ENCODE results near the gene OSBPL2. TPM values are rescaled to one million over a fixed set of nuclear protein-coding genes. Genes with fewer than 3 reads are reported as not detected.

OSBPL2 gene
- total and polyA plus RNA-seq, 11 donors = 20.0 to 57.9 (median 38.3) TPM

GRCh38 chr20:62315773-62316172 lies 77.5 kb downstream of the OSBPL2 start:
- Histone ChIP-seq H3K36me3 (peaks cover 5 to 91% (median 88%) of the 10 kb centered on the region in 9 donors), H3K27me3 (no peaks in the 10 kb centered on the region), H3K4me1 (no peaks in the 10 kb centered on the region), H3K9me3 (no peaks in the 10 kb centered on the region), H3K4me3 (no peak overlapping the region), H3K27ac (no peak overlapping the region)
- TF ChIP-seq POLR2A (IDR thresholded peaks at IDR 0.05) = no peak
- no peak for TF ChIP-seq CTCF (IDR thresholded peaks at IDR 0.05)
- intact Hi-C loops (cut with DNase I) = no loop called here
- WGBS, 4 donors = 88 to 95% (median 93%) methylated on average over 3 to 12 of the region's 12 CpGs
- DNase-seq (no peak), ATAC-seq (no peak)

GRCh38 chr20:62316331-62317166 lies 78.2 kb downstream of the OSBPL2 start:
- Histone ChIP-seq H3K36me3 (peaks cover 5 to 84% (median 81%) of the 10 kb centered on the region in 9 donors), H3K4me1 (no peaks in the 10 kb centered on the region), H3K27ac (no peak overlapping the region), H3K4me3 (no peak overlapping the region), H3K9me3 (no peaks in the 10 kb centered on the region), H3K27me3 (no peaks in the 10 kb centered on the region)
- 75 to 91% (median 88%) methylated on average over 7 to 40 of the region's 40 CpGs for WGBS, 4 donors
- TF ChIP-seq POLR2A (IDR thresholded peaks at IDR 0.05) (no peak), CTCF (IDR thresholded peaks at IDR 0.05) (no peak)
- no peak for ATAC-seq
- intact Hi-C loops (cut with DNase I) = no loop called here
- no peak for DNase-seq

GRCh38 chr20:62317167-62317655 lies 78.9 kb downstream of the OSBPL2 start:
- ATAC-seq = no peak
- Histone ChIP-seq H3K27me3 (no peaks in the 10 kb centered on the region), H3K9me3 (no peaks in the 10 kb centered on the region), H3K4me3 (no peak overlapping the region), H3K27ac (no peak overlapping the region), H3K36me3 (peaks cover 5 to 84% (median 74%) of the 10 kb centered on the region in 9 donors), H3K4me1 (no peaks in the 10 kb centered on the region)
- intact Hi-C loops (cut with DNase I) = no loop called here
- 70 to 88% (median 85%) methylated on average over 5 to 18 of the region's 18 CpGs for WGBS, 4 donors
- TF ChIP-seq CTCF (IDR thresholded peaks at IDR 0.05) (no peak), POLR2A (IDR thresholded peaks at IDR 0.05) (no peak)
- no peak for DNase-seq
